Neural crest cell (in vitro differentiated cells): ENCODE data around the gene KCNIP1. TPM values are rescaled to one million over a fixed set of nuclear protein-coding genes. Genes with fewer than 3 reads are reported as not detected.
A peak's percentile ranks its signal among the peaks of the same experiment; 100 is the strongest.

ENCODE experiments used
- DNase-seq: peaks from one replicate; pipeline ENCODE4 v3.0.0; 2021; ENCODE audit warnings: low read depth, mixed read lengths, low spot score
- H3K27ac Mint-ChIP-seq: one replicate; pipeline ENCODE4 v1.8.0; 2021; ENCODE audit warnings: mild to moderate bottlenecking, mixed read lengths; ENCODE audit not compliant: unreplicated experiment
- H3K27me3 Mint-ChIP-seq: 2 replicates; pipeline ENCODE4 v1.8.0; 2021; ENCODE audit warnings: low read depth, mild to moderate bottlenecking, mixed read lengths
- H3K36me3 Mint-ChIP-seq: 2 replicates; pipeline ENCODE4 v1.8.0; 2021; ENCODE audit warnings: low read depth, mild to moderate bottlenecking, mixed read lengths
- H3K4me1 Mint-ChIP-seq: 2 replicates; pipeline ENCODE4 v1.8.0; 2021; ENCODE audit warnings: mixed read lengths
- H3K4me3 Mint-ChIP-seq: one replicate; pipeline ENCODE4 v1.8.0; 2021; ENCODE audit warnings: mild to moderate bottlenecking, mixed read lengths
- H3K9me3 Mint-ChIP-seq: 2 replicates; pipeline ENCODE4 v1.8.0; 2021; ENCODE audit warnings: mixed read lengths
- total RNA-seq: library from RNA; stranded (reverse); gene quantifications from 2 replicates; pipeline ENCODE4 v1.2.1, GENCODE V29; 2021
- TF ChIP-seq, protein P1 (sequence below): fragments of 200-600 bp; sonication (generic); conservative IDR thresholded peaks from 2 replicates; pipeline ENCODE4 v1.5.0; 2021; ENCODE audit warnings: antibody characterized with exemption, mild to moderate bottlenecking

Gene KCNIP1
- total RNA-seq, 1 donor from 2014 or later = 0.96 TPM

- Mint-ChIP-seq H3K27me3 (peaks cover 3% of the 10 kb centered on the region), H3K4me1 (peaks cover 31% of the 10 kb centered on the region), H3K4me3 (peak overlapping the region; percentile 77), H3K36me3 (no peaks in the 10 kb centered on the region), H3K27ac (peak overlapping the region; percentile 59), H3K9me3 (no peaks in the 10 kb centered on the region)
- TF ChIP-seq, protein P1, sequence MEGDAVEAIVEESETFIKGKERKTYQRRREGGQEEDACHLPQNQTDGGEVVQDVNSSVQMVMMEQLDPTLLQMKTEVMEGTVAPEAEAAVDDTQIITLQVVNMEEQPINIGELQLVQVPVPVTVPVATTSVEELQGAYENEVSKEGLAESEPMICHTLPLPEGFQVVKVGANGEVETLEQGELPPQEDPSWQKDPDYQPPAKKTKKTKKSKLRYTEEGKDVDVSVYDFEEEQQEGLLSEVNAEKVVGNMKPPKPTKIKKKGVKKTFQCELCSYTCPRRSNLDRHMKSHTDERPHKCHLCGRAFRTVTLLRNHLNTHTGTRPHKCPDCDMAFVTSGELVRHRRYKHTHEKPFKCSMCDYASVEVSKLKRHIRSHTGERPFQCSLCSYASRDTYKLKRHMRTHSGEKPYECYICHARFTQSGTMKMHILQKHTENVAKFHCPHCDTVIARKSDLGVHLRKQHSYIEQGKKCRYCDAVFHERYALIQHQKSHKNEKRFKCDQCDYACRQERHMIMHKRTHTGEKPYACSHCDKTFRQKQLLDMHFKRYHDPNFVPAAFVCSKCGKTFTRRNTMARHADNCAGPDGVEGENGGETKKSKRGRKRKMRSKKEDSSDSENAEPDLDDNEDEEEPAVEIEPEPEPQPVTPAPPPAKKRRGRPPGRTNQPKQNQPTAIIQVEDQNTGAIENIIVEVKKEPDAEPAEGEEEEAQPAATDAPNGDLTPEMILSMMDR = peak; percentile 99
- DNase-seq = peak; percentile 88
Measured at GRCh38 chr5:170632985-170633234, 129.1 kb downstream of the KCNIP1 start.

DNA sequence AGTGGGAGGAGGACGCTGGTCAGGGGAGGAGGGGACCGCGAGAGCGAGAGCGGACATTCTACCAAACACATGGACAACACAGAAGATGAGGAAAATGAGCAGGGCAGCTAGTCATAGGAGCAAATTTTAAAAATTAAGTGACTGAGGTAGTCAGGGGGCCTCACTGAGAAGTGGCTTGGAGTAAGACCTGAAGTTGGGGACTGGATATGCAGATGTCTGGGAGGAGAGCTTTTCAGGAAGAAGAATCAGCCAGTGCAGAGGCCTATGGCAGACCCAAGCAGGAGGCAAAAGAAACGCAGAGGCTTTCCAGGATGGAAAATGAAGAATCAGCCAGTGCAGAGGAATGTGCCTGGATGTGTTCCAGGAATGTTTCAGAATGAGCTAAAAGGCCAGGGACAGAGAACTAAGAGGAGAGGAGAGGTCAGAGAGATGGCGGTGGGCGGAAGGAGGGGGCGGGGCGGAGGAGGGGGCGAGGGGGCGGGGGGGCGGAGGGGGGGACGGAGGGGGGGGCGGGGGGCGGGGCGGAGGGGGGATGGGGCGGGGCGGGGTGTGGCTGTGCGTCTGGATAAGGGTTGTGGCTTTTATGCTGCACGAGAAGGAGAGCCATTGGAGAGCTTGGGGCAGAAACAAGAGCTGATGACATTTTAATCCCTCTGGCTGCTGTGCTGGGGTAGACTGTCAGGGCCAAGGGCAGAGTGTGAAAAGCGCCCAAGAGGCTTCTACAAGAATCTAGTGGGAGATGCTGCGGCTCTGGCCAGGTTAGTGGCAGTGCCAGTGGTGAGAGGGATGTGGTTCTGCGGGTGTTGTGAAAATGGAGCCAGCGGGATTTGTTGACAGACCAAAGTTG, 129.6 kb downstream of the KCNIP1 start:
- Mint-ChIP-seq H3K4me1 (peaks cover 29% of the 10 kb centered on the region), H3K27ac (peak overlapping the region; percentile 59), H3K36me3 (no peaks in the 10 kb centered on the region), H3K4me3 (peak overlapping the region; percentile 77), H3K27me3 (peaks cover 3% of the 10 kb centered on the region), H3K9me3 (no peaks in the 10 kb centered on the region)
- DNase-seq = no peak
- TF ChIP-seq, protein P1 = peak; percentile 16

- Mint-ChIP-seq H3K27me3 (peaks cover 3% of the 10 kb centered on the region), H3K36me3 (no peaks in the 10 kb centered on the region), H3K4me3 (peak overlapping the region; percentile 7), H3K4me1 (peaks cover 34% of the 10 kb centered on the region), H3K9me3 (no peaks in the 10 kb centered on the region), H3K27ac (no peak overlapping the region)
- no peak for DNase-seq
- TF ChIP-seq, protein P1 = no peak
Measured at GRCh38 chr5:170634256-170634990, 130.6 kb downstream of the KCNIP1 start.

GRCh38 chr5:170635706-170636105, 131.9 kb downstream of the KCNIP1 start:
- Mint-ChIP-seq H3K36me3 (no peaks in the 10 kb centered on the region), H3K4me1 (peaks cover 30% of the 10 kb centered on the region), H3K9me3 (no peaks in the 10 kb centered on the region), H3K27ac (no peak overlapping the region), H3K27me3 (peaks cover 4% of the 10 kb centered on the region), H3K4me3 (no peak overlapping the region)
- TF ChIP-seq, protein P1 = no peak
- DNase-seq = no peak

DNA sequence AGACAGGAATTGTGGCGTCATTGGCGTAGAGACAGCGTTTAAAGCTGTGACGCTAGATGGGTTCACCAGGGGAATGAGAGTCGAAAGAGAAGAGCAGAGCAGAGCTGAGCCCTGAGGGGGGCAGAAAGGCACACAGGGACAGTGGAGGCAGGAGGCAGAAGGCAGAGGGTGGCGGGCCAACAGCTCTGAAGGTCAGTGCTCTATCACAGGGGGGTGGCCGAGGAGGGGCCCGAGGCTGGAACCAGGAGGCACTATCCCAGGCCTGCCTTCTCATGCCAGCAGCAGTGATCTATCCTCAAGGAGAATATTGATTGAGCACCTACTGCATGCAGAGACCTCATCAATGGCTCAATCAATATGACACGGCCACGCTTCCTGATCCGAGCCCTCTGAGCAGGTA, 132.4 kb downstream of the KCNIP1 start:
- no peak overlapping the region for H3K27ac Mint-ChIP-seq
- peaks cover 30% of the 10 kb centered on the region for H3K4me1 Mint-ChIP-seq
- no peaks in the 10 kb centered on the region for H3K9me3 Mint-ChIP-seq
- no peaks in the 10 kb centered on the region for H3K36me3 Mint-ChIP-seq
- TF ChIP-seq, protein P1 = no peak
- peaks cover 4% of the 10 kb centered on the region for H3K27me3 Mint-ChIP-seq
- no peak overlapping the region for H3K4me3 Mint-ChIP-seq
- DNase-seq = no peak
